ENCODE measurements around the gene VAV2.

VAV2 gene

DNA sequence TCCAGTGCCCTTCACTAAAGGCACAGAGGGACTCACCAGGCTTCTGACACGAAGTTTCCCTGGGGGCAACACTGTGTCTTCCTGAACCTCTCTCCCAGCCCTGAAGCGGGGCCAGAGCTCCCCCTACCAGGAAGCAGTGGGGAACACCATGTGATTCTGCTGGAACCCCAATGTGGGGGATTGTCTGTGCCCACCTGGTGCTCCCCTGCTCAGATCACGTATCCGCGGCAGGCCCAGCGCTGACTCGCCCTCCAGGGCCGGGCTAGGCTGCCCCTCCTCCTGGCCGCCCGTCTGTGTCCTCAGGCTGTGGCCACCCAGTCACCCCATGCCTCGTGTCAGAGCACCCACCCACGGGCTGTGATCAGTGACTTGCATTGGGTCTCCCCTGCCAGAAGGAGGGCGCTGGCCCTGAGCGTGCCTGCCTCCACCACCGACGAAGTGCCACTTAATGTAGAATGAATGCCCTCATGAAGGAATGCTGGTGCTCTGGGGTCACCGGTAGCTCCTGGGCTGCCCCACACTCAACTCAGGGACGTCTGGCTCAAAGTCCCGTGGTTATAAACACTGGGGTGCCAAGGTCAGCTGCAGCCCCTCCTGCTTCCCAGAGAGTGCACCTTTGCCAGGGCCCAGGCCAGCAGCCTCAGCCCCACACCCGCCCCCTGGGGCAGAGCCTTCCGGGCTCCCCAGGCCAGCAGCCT is 276.1 kb downstream of the VAV2 start:
- no peak for DNase-seq

DNA sequence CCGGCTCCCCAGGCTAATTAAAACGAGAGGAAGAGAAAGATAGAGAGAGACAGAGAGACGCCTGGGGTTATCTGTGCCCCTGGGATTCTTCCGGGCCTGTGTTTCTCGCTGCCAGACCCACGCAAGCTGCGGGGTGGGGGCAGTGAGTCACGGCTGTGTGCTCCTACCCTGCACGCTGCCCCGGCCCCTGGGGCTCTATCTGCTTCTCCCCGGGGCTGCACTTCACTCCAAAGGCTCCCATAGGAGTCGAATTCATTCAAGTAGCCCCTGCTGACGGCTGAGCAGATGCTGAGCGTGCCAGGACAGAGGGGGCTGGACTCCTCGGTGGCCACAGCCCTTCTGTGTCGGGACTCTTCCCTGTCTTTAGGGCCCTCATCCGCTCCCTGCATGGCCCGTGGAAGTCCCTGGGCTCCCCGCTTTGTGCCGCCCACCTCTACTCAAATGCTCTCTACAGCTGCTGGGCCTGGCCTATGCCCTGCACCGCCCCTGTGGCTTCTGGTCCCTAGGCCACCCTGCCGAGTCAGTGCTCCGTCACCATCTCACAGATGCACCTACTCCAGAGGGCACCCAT is 276.7 kb downstream of the VAV2 start:
- no peak for DNase-seq

DNA sequence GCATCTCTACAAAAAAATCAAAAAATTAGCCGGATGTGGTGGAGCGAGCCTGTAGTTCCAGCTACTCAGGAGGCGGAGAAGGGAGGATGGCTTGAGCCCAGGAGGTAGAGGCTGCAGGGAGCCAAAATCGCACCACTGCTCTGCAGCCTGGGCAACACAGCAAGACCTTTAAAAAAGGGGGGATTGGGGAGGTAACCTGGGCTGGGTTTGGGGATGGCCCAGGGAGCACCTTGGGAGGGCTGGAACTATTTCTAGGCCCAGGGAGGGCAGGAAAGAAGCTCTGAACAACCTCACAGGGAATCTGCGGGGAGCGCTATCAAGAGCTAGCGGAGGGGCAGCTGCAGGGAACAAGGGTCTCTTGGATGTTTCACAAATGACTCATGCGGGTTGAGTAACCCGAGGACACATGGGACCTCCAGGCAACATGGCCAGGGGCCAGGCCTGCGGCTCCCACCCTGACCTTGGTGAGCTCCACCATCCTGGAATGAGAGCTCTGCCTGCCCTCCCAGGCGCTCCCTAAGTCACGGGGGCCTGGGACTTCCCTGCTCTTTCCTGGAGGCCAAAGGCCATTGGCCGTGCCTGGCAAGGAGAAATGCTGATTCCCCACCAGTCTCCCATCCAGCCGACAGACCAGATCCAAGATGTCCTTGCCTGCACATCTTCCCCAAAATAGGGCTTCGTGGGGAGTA is 277.4 kb downstream of the VAV2 start:
- no peak for DNase-seq

DNA sequence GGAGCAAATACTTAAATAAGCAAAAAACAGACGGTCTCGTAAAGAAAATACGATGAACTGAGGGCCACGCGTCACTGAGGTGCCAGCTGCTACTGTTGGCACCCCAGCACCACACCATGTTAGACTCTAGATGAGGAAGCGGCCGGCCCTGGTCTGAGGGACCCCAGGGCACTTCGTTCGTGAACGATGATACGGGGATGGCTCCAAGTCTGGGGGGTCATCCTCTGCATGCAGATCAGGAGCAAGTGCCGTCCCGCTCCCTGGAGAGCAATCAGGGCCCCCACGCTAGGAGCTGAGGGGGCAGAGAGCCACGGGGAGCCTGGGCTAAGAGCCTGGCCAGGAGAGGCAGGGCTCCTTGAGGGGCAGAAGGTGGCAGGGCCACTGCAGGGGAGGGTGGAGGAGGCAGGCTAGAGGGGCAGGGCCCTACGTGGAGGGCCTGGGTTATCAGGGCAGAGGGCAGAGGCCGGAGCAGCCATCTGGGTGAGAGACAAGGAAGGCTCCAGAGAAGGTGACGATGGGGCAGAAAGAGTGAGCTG is 278.1 kb downstream of the VAV2 start:
- no peak for DNase-seq

DNA sequence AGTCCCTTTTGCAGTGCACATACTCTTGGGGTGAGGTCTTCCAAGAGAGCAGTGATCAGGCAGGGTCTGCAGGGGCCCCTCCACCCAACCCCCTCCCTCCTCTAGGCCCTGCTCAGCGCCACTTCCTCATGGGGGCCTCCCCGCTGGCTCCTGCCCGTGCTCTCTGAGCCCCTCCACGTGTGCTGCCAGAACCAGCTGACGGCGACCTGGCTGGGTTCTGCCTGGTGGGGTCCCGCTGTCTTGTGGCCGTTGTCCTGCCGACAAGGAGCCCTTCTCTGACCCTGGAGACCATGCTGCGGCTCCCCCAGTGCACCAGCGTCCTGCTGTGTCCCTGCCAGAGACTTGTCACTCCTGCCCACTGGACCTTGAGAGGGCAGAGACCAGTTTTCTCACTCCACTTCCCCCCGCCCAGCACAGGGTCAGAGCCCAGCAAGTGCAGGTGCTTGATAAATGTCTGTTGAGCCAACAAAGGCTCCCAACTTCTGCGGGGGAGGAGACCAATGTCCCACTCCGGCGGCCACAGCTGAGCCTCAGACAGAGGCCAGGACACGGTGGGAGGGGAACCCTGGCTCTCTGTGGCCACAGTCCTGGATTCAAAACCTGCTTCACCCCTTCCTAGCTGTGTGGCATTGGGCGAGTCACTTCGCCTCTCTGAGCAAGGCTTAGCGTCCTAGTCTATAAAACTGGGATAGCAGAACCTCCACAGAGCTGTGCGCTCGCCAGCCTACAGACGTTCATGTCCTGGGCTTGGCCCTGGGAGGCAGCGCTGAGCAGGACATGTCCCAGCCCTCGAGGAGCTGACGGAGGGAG is 278.8 kb downstream of the VAV2 start:
- DNase-seq: no peak

DNA sequence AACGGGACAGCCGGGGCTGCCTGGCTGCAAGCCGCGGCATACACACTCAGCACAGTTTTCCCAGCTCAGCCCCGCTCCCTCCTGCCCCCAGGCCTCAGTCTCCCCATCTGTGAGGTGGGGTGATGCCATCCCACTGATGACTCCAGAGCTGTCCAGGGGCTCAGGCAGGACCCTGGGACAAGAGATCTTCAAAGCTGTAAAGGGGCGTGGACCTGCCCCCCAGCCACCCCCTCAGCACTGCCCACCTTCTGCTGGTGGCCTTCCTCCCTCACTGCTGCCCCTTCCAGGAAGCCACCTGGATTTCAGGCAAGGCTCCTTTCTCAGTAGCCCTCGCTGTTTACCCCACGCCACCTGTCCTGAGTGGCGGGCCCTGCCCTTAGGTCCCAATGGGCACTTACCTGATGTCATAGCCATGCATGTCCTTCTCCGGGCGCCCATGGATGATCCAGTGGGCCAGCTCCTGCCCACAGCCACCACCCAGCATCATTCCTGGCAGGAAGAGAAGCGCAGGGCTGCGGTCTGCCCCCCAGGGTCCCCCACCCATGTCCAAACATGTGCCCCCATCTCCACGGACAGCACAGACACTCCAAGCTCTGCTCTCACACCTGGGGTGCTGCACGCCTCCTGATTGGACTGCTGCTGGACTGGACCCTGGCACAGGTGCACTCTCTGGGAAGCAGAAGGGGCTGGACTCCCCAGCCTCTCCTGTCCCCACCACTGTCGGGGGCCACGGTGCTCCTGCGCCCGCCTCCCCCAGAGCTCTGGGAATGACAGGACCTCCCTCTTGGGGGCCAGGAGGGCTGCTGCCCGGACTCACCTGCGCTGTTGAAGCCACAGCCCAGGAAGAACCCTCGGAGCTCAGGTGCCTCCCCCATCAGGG is 279.7 kb downstream of the VAV2 start:
- DNase-seq: no peak

Measured in AML-193 (cell line).